Peyer's patch (tissue), 4 donors: ENCODE data around the gene CHKB. TPM values are rescaled to one million over a fixed set of nuclear protein-coding genes. Genes with fewer than 3 reads are reported as not detected.

Source experiments
- DNase-seq, 3 donors: peaks; one replicate each; pipeline ENCODE4 v3.0.0-alpha.2; 2017 to 2019
- H3K27ac ChIP-seq, 4 donors: fragments of 200-600 bp; sonication (generic); one replicate each; pipeline ENCODE4 v1.5.1; 2016 to 2019
- H3K27me3 ChIP-seq, 2 donors: fragments of 200-600 bp; sonication (generic); one replicate each; pipeline ENCODE4 v1.5.1; 2019
- H3K36me3 ChIP-seq, 3 donors: fragments of 200-600 bp; sonication (generic); one replicate each; pipeline ENCODE4 v1.5.1; 2016 to 2019
- H3K4me1 ChIP-seq, 4 donors: fragments of 200-600 bp; sonication (generic); one replicate each; pipeline ENCODE4 v1.5.1; 2016 to 2019
- H3K4me3 ChIP-seq, 4 donors: fragments of 200-600 bp; sonication (generic); 1 replicate in 3 of 4; 2 replicates in 1 of 4; pipeline ENCODE4 v1.5.1; 2016 to 2019; ENCODE audit warnings: mild to moderate bottlenecking in 1 of 4
- H3K9me3 ChIP-seq, 4 donors: fragments of 200-600 bp; sonication (generic); one replicate each; pipeline ENCODE4 v1.5.1; 2016 to 2019; ENCODE audit warnings: mild to moderate bottlenecking in 1 of 4
- CTCF ChIP-seq, 6 experiments: fragments of 450-650 bp in 4 of 6; fragments of 200-600 bp in 2 of 6; sonication (generic) in 1 of 6; IDR thresholded peaks; one replicate each; pipeline ENCODE4 v1.5.1; 2017 to 2019; ENCODE audit warnings: antibody characterized with exemption in 6 of 6, mild to moderate bottlenecking in 3 of 6, moderate library complexity in 1 of 6
- POLR2A ChIP-seq, 2 donors: fragments of 450-650 bp; IDR thresholded peaks; one replicate each; pipeline ENCODE4 v1.5.1; 2017; ENCODE audit warnings: antibody characterized with exemption in 2 of 2, mild to moderate bottlenecking in 2 of 2, moderate library complexity in 2 of 2
- total RNA-seq, 4 donors: library from RNA; depleted of rRNA; stranded (reverse); fragments of >200 nt; gene quantifications; one replicate each; pipeline ENCODE4 v1.1.0, GENCODE V29; 2016

CHKB gene
- total RNA-seq, 4 donors from 2014 or later = 111 to 278 (median 156) TPM

DNA sequence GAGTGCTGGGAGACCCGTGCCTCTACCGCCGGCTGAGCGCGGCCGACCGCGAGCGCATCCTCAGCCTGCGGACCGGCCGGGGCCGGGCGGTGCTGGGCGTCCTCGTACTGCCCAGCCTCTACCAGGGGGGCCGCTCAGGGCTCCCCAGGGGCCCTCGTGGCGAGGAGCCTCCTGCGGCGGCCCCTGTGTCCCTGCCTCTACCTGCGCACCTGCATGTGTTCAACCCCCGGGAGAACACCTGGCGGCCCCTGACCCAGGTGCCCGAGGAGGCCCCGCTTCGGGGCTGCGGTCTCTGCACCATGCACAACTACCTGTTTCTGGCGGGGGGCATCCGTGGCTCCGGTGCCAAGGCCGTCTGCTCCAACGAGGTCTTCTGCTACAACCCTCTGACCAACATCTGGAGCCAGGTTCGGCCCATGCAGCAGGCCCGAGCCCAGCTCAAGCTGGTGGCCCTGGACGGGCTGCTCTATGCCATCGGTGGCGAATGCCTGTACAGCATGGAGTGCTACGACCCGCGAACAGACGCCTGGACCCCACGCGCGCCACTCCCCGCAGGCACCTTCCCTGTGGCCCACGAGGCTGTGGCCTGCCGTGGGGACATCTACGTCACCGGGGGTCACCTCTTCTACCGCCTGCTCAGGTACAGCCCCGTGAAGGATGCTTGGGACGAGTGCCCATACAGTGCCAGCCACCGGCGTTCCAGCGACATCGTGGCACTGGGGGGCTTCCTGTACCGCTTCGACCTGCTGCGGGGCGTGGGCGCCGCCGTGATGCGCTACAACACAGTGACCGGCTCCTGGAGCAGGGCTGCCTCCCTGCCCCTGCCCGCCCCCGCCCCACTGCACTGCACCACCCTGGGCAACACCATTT is 33.5 kb downstream of the CHKB start:
- H3K27ac ChIP-seq = peak overlapping the region; percentile 41 to 84 (median 58)
- no peak for DNase-seq

DNA sequence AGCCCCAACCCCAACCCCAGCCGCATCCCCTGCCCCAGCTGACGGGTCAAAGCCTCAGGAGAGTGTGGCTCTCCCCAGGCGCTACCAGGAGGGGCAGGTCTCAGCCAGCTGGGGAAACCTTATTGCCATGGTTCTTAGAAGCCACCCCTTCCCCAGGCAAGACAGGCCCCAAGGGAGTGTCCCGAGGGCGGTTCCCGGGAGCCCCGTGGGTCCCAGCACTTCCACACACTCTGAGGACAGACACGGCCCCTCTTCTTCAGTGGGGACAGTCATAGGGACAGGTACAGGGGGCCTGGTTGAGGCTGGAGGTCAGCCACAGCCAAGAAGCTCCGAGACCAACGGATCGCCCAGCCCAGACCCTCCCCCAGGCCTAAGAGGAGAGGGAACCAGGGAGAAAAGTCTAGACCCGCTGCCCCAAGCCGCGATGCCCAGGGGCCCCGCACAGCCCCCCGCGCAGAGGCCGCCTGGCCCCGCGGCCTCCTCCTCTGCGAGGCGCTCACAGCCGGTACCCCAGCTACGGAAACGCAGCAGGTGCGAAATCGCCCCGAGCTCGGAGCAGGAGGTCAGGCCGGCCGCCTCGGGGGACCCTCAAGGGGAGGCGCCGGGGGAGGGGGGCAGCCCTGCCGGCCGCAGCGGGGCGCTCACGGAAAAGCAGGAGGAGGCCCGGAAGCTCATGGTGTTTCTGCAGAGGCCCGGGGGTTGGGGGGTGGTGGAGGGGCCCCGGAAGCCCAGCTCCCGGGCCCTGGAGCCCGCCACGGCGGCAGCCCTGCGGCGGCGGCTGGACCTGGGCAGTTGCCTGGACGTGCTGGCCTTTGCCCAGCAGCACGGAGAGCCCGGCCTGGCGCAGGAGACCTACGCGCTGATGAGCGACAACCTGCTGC is 34.4 kb downstream of the CHKB start:
- Histone ChIP-seq H3K27ac (peak overlapping the region; percentile 41 to 84 (median 58)), H3K36me3 (no peaks in the 10 kb centered on the region), H3K27me3 (peaks cover 0 to 15% of the 10 kb centered on the region in 2 donors), H3K4me1 (peaks cover 4 to 39% (median 18%) of the 10 kb centered on the region in 4 donors), H3K4me3 (peak overlapping the region; percentile 41 to 65 (median 48)), H3K9me3 (no peaks in the 10 kb centered on the region)
- TF ChIP-seq CTCF (IDR thresholded peaks at IDR 0.05) (peak in 2 of 6 experiments; percentile 10 to 24), POLR2A (IDR thresholded peaks at IDR 0.05) (peak in 1 of 2 donors; percentile 11)
- peak in 2 of 3 donors; percentile 77 to 80 for DNase-seq

More for the DNA sequence above, 33.5 kb downstream of the CHKB start:
- Histone ChIP-seq H3K4me3 (peak overlapping the region; percentile 41 to 65 (median 48)), H3K4me1 (peaks cover 4 to 33% (median 18%) of the 10 kb centered on the region in 4 donors), H3K9me3 (no peaks in the 10 kb centered on the region), H3K27me3 (peaks cover 0 to 15% of the 10 kb centered on the region in 2 donors), H3K36me3 (no peaks in the 10 kb centered on the region)
- TF ChIP-seq CTCF (IDR thresholded peaks at IDR 0.05) = no peak
- no peak for TF ChIP-seq POLR2A (IDR thresholded peaks at IDR 0.05)

DNA sequence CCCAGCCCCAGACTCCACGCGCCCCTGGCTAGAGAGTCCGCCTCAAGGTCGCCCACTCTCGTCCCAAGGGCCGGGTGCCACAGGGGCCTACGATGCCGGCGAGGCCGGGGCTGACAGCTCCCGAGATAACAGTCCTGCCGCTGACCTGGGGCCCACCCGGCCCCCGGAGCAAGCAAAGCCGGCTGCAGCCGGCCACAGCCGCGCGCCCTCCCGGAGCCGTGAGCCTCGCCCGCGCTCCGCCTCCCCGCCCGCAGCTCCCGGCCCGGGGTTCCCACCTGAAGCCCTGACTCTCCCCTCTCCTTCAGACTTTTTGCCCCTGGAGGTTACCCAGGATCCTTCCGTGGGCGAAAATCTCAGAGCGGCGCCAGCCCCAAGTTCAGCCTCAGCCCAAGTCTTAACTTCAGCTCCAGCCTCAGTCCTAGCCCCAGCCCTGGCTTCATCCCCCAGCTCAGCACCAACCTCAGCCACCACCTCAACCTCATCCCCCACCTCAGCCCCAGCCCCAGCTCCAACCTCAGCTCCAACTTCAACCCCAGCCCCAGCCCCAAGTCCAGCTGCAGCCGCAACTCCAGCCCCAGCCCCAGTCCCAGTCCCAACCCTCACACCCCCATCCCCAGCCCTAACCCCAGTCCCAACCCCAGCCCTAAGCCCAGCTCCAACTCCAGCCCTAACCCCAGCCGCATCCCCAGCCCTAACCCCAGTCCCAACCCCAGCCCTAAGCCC is 35.2 kb downstream of the CHKB start:
- Histone ChIP-seq H3K27ac (peak overlapping the region in 1 of 4 donors; percentile 84), H3K4me3 (no peak overlapping the region), H3K9me3 (no peaks in the 10 kb centered on the region), H3K36me3 (no peaks in the 10 kb centered on the region), H3K27me3 (peaks cover 0 to 15% of the 10 kb centered on the region in 2 donors), H3K4me1 (peaks cover 4 to 39% (median 18%) of the 10 kb centered on the region in 4 donors)
- no peak for TF ChIP-seq POLR2A (IDR thresholded peaks at IDR 0.05)
- no peak for TF ChIP-seq CTCF (IDR thresholded peaks at IDR 0.05)
- DNase-seq = peak in 1 of 3 donors; percentile 37

DNA sequence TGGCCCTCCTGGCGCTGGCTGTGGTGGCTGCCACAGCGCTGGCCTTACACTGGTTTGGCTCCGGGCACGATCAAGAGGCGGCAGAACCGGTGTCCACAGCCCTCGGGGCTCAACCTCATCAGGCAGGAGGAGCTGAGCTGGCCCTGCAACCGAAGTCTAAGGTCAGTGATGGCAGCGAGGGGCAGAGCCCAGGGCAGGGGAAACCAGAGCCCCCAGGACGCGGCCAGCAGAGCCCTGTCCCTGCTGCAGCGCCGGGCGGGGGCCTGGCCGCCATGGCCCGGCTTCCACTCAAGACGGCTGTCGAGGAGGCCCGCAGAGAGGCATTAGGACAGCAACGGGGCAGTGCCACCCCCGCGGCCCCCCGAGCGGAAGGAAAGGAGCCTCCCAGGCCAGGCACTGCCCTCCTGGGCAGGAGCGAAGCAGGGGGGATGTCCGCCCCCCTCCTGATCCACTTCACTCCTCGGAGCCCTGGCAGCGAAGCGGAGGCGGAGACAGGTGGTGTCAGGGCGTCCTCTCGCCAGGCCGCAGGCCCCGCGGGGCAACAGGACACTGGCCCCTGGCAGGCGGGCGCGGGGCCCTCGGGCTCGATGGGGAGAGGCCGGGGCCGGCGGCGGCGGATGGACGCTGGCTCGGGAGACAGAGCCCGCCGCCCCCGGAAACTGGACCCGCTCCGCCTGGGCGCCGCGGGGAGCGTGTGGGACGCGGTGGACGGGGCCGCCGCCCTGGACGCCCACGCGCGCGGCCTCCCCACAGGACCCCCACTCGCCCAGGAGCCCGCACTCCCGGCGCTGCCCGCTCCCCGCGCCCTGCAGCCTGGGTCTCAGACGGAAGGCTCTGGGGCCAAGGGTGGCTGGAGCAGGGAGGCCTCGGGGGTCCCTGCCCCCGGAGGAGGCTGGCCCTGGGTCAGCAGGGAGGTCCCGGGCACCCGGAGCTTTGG is 36.1 kb downstream of the CHKB start:
- H3K36me3 ChIP-seq = no peaks in the 10 kb centered on the region
- H3K27ac ChIP-seq = peak overlapping the region in 1 of 4 donors; percentile 25
- H3K4me3 ChIP-seq = no peak overlapping the region
- H3K4me1 ChIP-seq = peaks cover 6 to 42% (median 18%) of the 10 kb centered on the region in 4 donors
- no peak for TF ChIP-seq CTCF (IDR thresholded peaks at IDR 0.05)
- H3K9me3 ChIP-seq = no peaks in the 10 kb centered on the region
- peaks cover 0 to 15% of the 10 kb centered on the region in 2 donors for H3K27me3 ChIP-seq
- DNase-seq = no peak
